Upper lobe of left lung (tissue), 6 donors: Measurements from ENCODE around the gene C22orf23. TPM values are rescaled to one million over a fixed set of nuclear protein-coding genes. Genes with fewer than 3 reads are reported as not detected.
A peak's percentile ranks its signal among the peaks of the same experiment; 100 is the strongest.

ENCODE experiments used
- ATAC-seq, 2 donors: fragments of 200-7000 bp; cut with Tn5 transposase; one replicate each; pipeline ENCODE4 v1.9.1; 2022; ENCODE audit warnings: mild to moderate bottlenecking in 2 of 2, moderate library complexity in 2 of 2; ENCODE audit not compliant: low FRiP score in 2 of 2
- DNase-seq, 2 donors: peaks; one replicate each; pipeline ENCODE4 v3.0.0-alpha.2; 2019 to 2020
- H3K27ac ChIP-seq, 4 donors: fragments of 200-600 bp; sonication (generic); one replicate each; pipeline ENCODE4 v1.5.1; 2016 to 2019
- H3K27me3 ChIP-seq, 4 donors: fragments of 200-600 bp; sonication (generic); one replicate each; pipeline ENCODE4 v1.5.1; 2017 to 2019
- H3K36me3 ChIP-seq, 4 donors: fragments of 200-600 bp; sonication (generic); one replicate each; pipeline ENCODE4 v1.5.1; 2016 to 2019
- H3K4me1 ChIP-seq, 4 donors: fragments of 200-600 bp; sonication (generic); one replicate each; pipeline ENCODE4 v1.5.1; 2018 to 2019
- H3K4me3 ChIP-seq, 4 donors: fragments of 200-600 bp; sonication (generic); one replicate each; pipeline ENCODE4 v1.5.1; 2017 to 2019; ENCODE audit warnings: mild to moderate bottlenecking in 2 of 4, moderate library complexity in 1 of 4
- H3K9me3 ChIP-seq, 4 donors: fragments of 200-600 bp; sonication (generic); one replicate each; pipeline ENCODE4 v1.5.1; 2018 to 2019
- EP300 ChIP-seq, 4 donors: sonication (generic); formaldehyde crosslinking; IDR thresholded peaks; one replicate each; pipeline ENCODE4 v1.5.1; 2017; ENCODE audit warnings: antibody characterized with exemption in 4 of 4, control low read depth in 2 of 4
- POLR2A ChIP-seq, 4 donors: fragments of 450-650 bp; IDR thresholded peaks; one replicate each; pipeline ENCODE4 v1.5.1; 2016 to 2017; ENCODE audit warnings: antibody characterized with exemption in 4 of 4, mild to moderate bottlenecking in 2 of 4
- POLR2AphosphoS5 ChIP-seq, 2 donors: sonication (generic); formaldehyde crosslinking; IDR thresholded peaks; one replicate each; pipeline ENCODE4 v1.5.1; 2017; ENCODE audit warnings: antibody characterized with exemption in 2 of 2
- WGBS, 2 donors: methylation state at CpG; one replicate each; pipeline ENCODE4 v1.1.5; 2017 to 2018; 5-methylcytosine and 5-hydroxymethylcytosine counted together
- total RNA-seq, 6 donors: library from RNA; depleted of rRNA in 4 of 6; stranded (reverse); fragments of >200 nt in 4 of 6; gene quantifications; one replicate each; pipeline versions ENCODE4 v1.1.0 to v1.2.1, GENCODE V29; 2016 to 2021
- TF ChIP-seq, protein P1 (sequence below), 6 experiments: fragments of 450-650 bp in 4 of 6; fragments of 200-600 bp in 2 of 6; sonication (generic) in 2 of 6; IDR thresholded peaks; one replicate each; pipeline ENCODE4 v1.5.1; 2016 to 2019; ENCODE audit warnings: antibody characterized with exemption in 6 of 6
- donor health status: DM: no; HTN: no; CAD: no; lungs with moderate emphysema.
- donor health status: DM: no; HTN: yes; CAD: no; lungs with severe emphysema.

Gene C22orf23
- total RNA-seq, 6 donors from 2014 or later, result 0.46 to 7.2 (median 1.2) TPM; not detected in 1

DNA sequence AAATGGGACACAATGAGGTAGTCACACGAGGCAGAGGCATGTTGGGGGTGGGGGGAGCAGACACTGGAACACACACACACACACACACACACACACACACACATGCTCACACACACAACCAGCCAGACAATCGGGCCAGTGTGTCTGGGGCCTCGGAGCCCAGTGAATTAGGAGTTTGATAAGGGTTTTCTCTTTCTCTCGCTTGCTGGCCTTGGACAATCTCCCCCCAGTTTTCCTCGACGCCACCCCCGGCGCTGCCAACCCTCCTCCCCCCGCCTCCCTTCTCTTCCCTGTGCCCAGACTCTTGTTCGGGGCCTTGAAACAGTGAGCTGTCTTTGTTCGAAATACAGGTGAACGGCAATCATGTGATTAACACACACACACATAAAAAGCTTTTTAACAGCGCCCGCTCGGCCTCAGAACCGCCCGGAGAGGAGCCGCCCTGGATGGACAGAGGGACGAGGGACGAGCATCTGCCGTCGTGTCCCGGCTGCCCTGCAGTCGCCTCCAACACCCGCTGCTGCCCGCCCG is 32.4 kb upstream of the C22orf23 start:
- Histone ChIP-seq H3K4me1 (peaks cover 0 to 6% (median 0%) of the 10 kb centered on the region in 4 donors), H3K27ac (no peak overlapping the region), H3K36me3 (peaks cover 0 to 4% (median 2%) of the 10 kb centered on the region in 4 donors), H3K27me3 (no peaks in the 10 kb centered on the region), H3K9me3 (no peaks in the 10 kb centered on the region), H3K4me3 (no peak overlapping the region)
- WGBS, 2 donors, result 85 to 89% methylated on average over 27 of the region's 27 CpGs
- TF ChIP-seq, protein P1, sequence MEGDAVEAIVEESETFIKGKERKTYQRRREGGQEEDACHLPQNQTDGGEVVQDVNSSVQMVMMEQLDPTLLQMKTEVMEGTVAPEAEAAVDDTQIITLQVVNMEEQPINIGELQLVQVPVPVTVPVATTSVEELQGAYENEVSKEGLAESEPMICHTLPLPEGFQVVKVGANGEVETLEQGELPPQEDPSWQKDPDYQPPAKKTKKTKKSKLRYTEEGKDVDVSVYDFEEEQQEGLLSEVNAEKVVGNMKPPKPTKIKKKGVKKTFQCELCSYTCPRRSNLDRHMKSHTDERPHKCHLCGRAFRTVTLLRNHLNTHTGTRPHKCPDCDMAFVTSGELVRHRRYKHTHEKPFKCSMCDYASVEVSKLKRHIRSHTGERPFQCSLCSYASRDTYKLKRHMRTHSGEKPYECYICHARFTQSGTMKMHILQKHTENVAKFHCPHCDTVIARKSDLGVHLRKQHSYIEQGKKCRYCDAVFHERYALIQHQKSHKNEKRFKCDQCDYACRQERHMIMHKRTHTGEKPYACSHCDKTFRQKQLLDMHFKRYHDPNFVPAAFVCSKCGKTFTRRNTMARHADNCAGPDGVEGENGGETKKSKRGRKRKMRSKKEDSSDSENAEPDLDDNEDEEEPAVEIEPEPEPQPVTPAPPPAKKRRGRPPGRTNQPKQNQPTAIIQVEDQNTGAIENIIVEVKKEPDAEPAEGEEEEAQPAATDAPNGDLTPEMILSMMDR (IDR thresholded peaks at IDR 0.05), result no peak
- TF ChIP-seq POLR2A (IDR thresholded peaks at IDR 0.05) (no peak), EP300 (IDR thresholded peaks at IDR 0.05) (no peak), POLR2AphosphoS5 (IDR thresholded peaks at IDR 0.05) (no peak)
- peak in 1 of 2 donors; percentile 77 for DNase-seq
- ATAC-seq, result no peak

- H3K27me3 ChIP-seq, result no peaks in the 10 kb centered on the region
- H3K4me3 ChIP-seq, result no peak overlapping the region
- H3K9me3 ChIP-seq, result no peaks in the 10 kb centered on the region
- DNase-seq, result no peak
- ATAC-seq, result no peak
- no peak overlapping the region for H3K27ac ChIP-seq
- peaks cover 0 to 2% (median 0%) of the 10 kb centered on the region in 4 donors for H3K4me1 ChIP-seq
- peaks cover 0 to 4% (median 2%) of the 10 kb centered on the region in 4 donors for H3K36me3 ChIP-seq
- TF ChIP-seq EP300 (IDR thresholded peaks at IDR 0.05) (no peak), POLR2AphosphoS5 (IDR thresholded peaks at IDR 0.05) (no peak), POLR2A (IDR thresholded peaks at IDR 0.05) (no peak)
- TF ChIP-seq, protein P1 (IDR thresholded peaks at IDR 0.05), result no peak
- 89 to 91% methylated on average over 9 of the region's 9 CpGs for WGBS, 2 donors
These were observed 31.7 kb upstream of the C22orf23 start for GRCh38 chr22:37985050-37985585.

GRCh38 chr22:37983860-37984791 is 30.7 kb upstream of the C22orf23 start, which contains the start of gene SOX10:
SOX10 (minus strand) TSS chr22:37984555; CDS start chr22:37983784, 771 bp downstream.
- Histone ChIP-seq H3K9me3 (no peaks in the 10 kb centered on the region), H3K27me3 (no peaks in the 10 kb centered on the region), H3K27ac (no peak within 1 kb of the TSS), H3K4me1 (no peaks in the 10 kb centered on the region), H3K4me3 (no peak within 1 kb of the TSS), H3K36me3 (peaks cover 0 to 4% (median 2%) of the 10 kb centered on the region in 4 donors)
- WGBS, 2 donors, result 87 to 89% methylated on average over 20 to 42 of the region's 42 CpGs
- TF ChIP-seq EP300 (IDR thresholded peaks at IDR 0.05), result no peak
- TF ChIP-seq, protein P1 (IDR thresholded peaks at IDR 0.05), result no peak
- TF ChIP-seq POLR2A (IDR thresholded peaks at IDR 0.05), result no peak
- no peak for TF ChIP-seq POLR2AphosphoS5 (IDR thresholded peaks at IDR 0.05)
- DNase-seq (no peak), ATAC-seq (no peak)

- no peak for TF ChIP-seq EP300 (IDR thresholded peaks at IDR 0.05)
- TF ChIP-seq POLR2A (IDR thresholded peaks at IDR 0.05), result no peak
- no peak for TF ChIP-seq POLR2AphosphoS5 (IDR thresholded peaks at IDR 0.05)
- TF ChIP-seq, protein P1 (IDR thresholded peaks at IDR 0.05), result no peak
- H3K9me3 ChIP-seq, result no peaks in the 10 kb centered on the region
- H3K4me1 ChIP-seq, result no peaks in the 10 kb centered on the region
- H3K36me3 ChIP-seq, result peaks cover 0 to 4% (median 2%) of the 10 kb centered on the region in 4 donors
- no peak overlapping the region for H3K4me3 ChIP-seq
- no peak for ATAC-seq
- H3K27ac ChIP-seq, result no peak overlapping the region
- H3K27me3 ChIP-seq, result no peaks in the 10 kb centered on the region
- DNase-seq, result peak in 1 of 2 donors; percentile 83
- 77 to 80% methylated on average over 34 to 74 of the region's 84 CpGs for WGBS, 2 donors
These were observed 29.8 kb upstream of the C22orf23 start for GRCh38 chr22:37982938-37983859.
